GM19023 (cell line): ENCODE data around the gene SLC38A11.

ENCODE experiments used
- ATAC-seq: cut with Tn5 transposase; IDR thresholded peaks from one replicate; pipeline ENCODE4 v1.9.1; 2021; ENCODE audit warnings: mild to moderate bottlenecking, moderate library complexity; ENCODE audit not compliant: unreplicated experiment

The SLC38A11 gene

DNA sequence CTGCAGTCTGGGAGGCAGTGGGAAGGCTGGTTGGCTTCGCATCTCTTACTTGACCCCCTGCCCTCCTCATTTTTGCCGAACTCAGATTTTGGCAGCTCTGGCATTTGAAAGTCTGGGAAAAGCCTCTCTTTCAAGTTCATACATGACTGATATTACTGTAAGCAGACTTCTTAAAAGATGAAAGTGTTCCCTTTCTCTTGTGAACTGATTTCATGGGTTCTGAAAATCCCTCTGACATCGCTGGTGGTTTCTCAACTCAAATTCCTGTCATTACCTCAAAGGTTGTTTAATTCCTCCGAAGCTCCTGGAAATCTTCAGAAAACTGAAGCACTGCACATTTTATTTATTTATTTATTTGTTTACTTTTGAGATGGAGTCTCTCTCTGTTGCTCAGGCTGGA is 16.9 kb upstream of the SLC38A11 start:
- no peak for ATAC-seq

- no peak for ATAC-seq
Measured at GRCh38 chr2:164969909-164970690, 14.8 kb upstream of the SLC38A11 start.

- ATAC-seq, result no peak
Measured at GRCh38 chr2:164967781-164968228, 12.5 kb upstream of the SLC38A11 start.

- no peak for ATAC-seq
Measured at GRCh38 chr2:164967361-164967760, 12.0 kb upstream of the SLC38A11 start.

GRCh38 chr2:164964700-164965099 is 9.4 kb upstream of the SLC38A11 start:
- ATAC-seq, result no peak

DNA sequence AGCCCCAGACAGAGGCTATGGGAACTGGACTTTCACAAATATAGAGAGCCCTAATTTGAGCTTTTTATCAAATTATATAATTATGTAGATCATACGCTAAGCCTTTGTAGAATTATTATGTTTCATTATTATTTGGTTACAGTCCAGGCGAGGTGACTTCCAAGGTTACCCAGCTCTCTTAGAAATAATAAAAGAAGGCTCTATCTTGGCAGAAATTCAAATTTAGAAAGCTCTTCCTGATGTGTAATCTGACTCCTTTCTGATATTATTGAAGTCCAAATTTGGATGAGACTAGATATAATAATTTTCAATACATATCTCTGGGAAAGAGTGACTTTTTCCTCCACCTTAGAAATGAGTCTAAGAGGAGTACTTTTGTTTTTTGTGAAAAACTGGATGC is 4.8 kb upstream of the SLC38A11 start:
- ATAC-seq, result no peak

GRCh38 chr2:164954186-164954585 is 1.1 kb downstream of the SLC38A11 start:
- no peak for ATAC-seq

GRCh38 chr2:164953279-164953678 is 2.0 kb downstream of the SLC38A11 start:
- no peak for ATAC-seq

GRCh38 chr2:164952057-164952702 is 3.1 kb downstream of the SLC38A11 start:
- ATAC-seq, result no peak

DNA sequence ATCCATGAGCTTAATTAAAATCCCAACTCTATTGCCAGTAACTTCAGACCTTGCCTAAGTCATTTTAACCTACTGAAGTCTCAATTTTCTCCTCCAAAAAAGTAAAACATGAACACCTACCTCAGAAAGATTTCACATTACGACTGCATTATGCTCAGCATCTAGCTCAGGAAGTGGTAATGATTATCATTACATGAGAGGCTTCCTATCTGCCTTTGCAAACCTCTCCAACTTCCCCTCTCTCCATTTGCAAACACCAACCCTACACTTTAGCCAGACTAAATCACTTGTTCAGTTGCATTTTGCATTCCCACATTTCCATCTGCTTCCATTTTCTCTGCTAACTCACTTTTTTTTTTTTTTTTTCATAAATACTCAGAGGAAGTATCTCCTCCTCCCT is 6.8 kb downstream of the SLC38A11 start:
- ATAC-seq, result no peak

DNA sequence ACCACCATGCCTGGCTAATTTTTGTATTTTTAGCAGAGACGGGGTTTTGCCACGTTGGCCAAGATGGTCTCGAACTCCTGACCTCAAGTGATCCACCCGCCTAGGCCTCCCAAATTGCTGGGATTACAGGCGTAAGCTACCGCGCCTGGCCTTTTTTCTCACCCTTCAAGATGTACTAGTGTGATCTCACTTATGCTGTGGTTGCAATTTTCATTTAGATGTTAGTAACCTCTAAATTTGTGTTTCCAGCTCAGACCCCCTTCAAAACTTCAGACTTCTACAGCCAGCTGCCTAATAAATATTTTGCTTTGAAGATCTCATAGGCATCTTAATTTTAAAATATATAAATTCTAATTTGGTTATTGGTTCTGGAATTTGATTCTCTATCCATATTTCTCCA is 8.0 kb downstream of the SLC38A11 start:
- ATAC-seq, result no peak

DNA sequence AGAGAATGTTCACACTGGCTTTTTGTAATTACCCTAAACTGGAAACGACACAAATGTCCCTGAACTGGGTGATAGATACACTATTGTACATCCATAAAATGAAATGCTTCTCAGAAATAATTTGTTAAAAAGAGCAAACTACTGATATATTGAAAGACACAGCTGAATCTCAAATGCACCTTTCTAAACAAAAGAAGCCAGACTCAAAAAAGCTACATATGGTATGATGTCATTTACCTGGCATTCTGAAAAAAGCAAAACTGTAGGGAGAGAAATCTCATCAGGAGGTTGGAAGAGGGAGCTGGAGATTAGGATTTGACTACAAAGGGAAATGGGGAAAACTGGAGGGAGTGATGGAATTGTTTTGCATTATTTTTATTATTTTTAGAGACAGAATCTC is 12.0 kb downstream of the SLC38A11 start:
- ATAC-seq, result no peak

GRCh38 chr2:164937864-164938401 is 17.4 kb downstream of the SLC38A11 start:
- no peak for ATAC-seq

GRCh38 chr2:164935118-164936101 is 19.9 kb downstream of the SLC38A11 start:
- ATAC-seq, result no peak

- ATAC-seq, result no peak
Measured at GRCh38 chr2:164934401-164935117, 20.8 kb downstream of the SLC38A11 start.

GRCh38 chr2:164933671-164934189 is 21.6 kb downstream of the SLC38A11 start:
- no peak for ATAC-seq

DNA sequence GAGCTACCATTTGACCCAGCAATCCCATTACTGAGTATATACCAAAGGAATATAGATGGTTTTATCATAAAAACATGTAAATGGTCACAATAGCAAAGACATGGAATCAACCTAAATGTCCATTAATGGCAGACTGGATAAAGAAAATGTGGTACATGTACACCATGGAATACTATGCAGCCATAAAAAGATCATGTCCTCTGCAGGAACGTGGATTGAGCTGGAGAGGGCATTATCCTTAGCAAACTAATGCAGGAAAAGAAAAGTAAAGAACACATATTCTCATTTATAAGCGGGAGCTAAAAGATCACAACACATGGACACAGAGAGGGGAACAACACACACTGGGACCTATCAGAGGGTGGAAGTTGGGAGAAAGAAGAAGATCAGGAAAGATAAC is 22.9 kb downstream of the SLC38A11 start:
- ATAC-seq, result no peak

GRCh38 chr2:164928101-164928673 is 27.1 kb downstream of the SLC38A11 start:
- no peak for ATAC-seq

DNA sequence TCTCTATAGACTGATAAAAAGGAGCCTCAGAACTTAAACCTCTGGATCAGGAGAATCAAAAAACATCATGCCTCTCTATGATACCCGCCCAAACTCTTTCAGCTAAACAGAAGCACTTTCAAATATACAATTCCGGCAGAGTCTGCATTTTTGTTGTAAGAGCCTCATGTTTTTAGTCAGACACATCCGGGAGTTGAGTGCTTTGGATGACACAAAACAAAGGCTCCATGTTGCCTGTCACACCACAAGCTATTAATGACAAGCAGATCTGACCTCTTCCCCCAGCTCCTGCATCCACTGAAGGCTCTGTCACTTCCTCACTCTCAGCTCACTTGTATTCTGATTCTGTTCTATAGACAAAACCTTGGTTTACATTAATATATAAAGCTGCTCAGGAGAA is 33.2 kb downstream of the SLC38A11 start:
- ATAC-seq, result no peak

DNA sequence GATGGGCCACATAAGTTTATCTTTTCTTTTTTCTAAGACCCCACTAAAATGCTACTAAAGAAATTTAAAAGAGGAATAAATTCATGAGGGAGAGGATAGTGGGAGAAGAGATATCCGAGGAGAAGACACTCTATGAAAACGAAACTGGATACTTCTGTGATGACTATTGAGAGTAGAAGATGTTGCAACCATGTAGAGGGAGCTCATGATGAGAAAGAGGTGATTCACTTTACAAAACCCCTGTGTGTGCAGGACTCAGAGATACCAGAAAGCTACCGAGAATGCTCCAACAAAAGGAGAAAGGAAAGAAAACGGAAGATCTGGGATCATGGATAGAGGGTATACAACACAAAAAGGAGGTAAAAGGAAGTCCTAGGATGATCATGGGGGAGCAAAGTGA is 34.9 kb downstream of the SLC38A11 start:
- no peak for ATAC-seq
